Heart left ventricle (tissue), 16 donors: Measurements from ENCODE around the gene KISS1R. TPM values are rescaled to one million over a fixed set of nuclear protein-coding genes. Genes with fewer than 3 reads are reported as not detected.

ENCODE experiments used
- ATAC-seq, 4 donors: fragments of 200-7000 bp; cut with Tn5 transposase; one replicate each; pipeline ENCODE4 v1.9.1; 2020 to 2022; ENCODE audit warnings: moderate library complexity in 4 of 4, mild to moderate bottlenecking in 3 of 4, moderate number of reproducible peaks in 1 of 4
- DNase-seq, 5 donors: peaks; one replicate each; pipeline ENCODE4 v3.0.0-alpha.2; 2020
- H3K27ac ChIP-seq, 12 donors: fragments of 200-600 bp; sonication (generic) in 4 of 12; one replicate each; pipeline versions ENCODE4 v1.5.0 to v1.8.0; 2016 to 2022; ENCODE audit warnings: mild to moderate bottlenecking in 2 of 12
- H3K27me3 ChIP-seq, 9 donors: fragments of 200-600 bp; sonication (generic) in 2 of 9; one replicate each; pipeline versions ENCODE4 v1.5.1 to v1.8.0; 2016 to 2022; ENCODE audit warnings: mild to moderate bottlenecking in 3 of 9
- H3K36me3 ChIP-seq, 9 donors: fragments of 200-600 bp; sonication (generic) in 2 of 9; one replicate each; pipeline versions ENCODE4 v1.5.0 to v1.8.0; 2018 to 2022; ENCODE audit warnings: mild to moderate bottlenecking in 2 of 9
- H3K4me1 ChIP-seq, 12 donors: fragments of 200-600 bp; sonication (generic) in 4 of 12; one replicate each; pipeline versions ENCODE4 v1.5.0 to v1.8.0; 2016 to 2022; ENCODE audit warnings: mild to moderate bottlenecking in 3 of 12
- H3K4me3 ChIP-seq, 12 donors: fragments of 200-600 bp; sonication (generic) in 4 of 12; one replicate each; pipeline versions ENCODE4 v1.5.0 to v1.8.0; 2017 to 2022; ENCODE audit warnings: mild to moderate bottlenecking in 9 of 12, moderate library complexity in 4 of 12
- H3K9me3 ChIP-seq, 12 donors: fragments of 200-600 bp; sonication (generic) in 4 of 12; one replicate each; pipeline versions ENCODE4 v1.5.0 to v1.8.0; 2016 to 2022; ENCODE audit warnings: mild to moderate bottlenecking in 1 of 12
- CTCF ChIP-seq, 12 donors: fragments of 200-600 bp; sonication (generic) in 4 of 12; IDR thresholded peaks; one replicate each; pipeline versions ENCODE4 v1.5.0 to v1.8.0; 2018 to 2022; ENCODE audit warnings: antibody characterized with exemption in 12 of 12, mild to moderate bottlenecking in 5 of 12
- POLR2A ChIP-seq, 2 donors: fragments of 450-650 bp; IDR thresholded peaks; one replicate each; pipeline ENCODE4 v1.6.1; 2017; ENCODE audit warnings: antibody characterized with exemption in 2 of 2, mild to moderate bottlenecking in 2 of 2, moderate library complexity in 2 of 2
- WGBS, 4 donors: extraction: QIAGEN DNeasy Blood & Tissue Kit in 2 of 4; methylation state at CpG; one replicate each; pipeline versions ENCODE4 v1.1.5 to v1.1.7; 2013 to 2018; 5-methylcytosine and 5-hydroxymethylcytosine counted together
- intact Hi-C, 10 donors: fragments of 100-400 bp; cut with DNase I; formaldehyde crosslinking; loops; one replicate each; pipeline versions ENCODE4 v1.11.1 to v1.14.2; 2022
- polyA plus RNA-seq, 2 donors: library from polyadenylated mRNA; stranded (reverse); fragments of 200-250 nt; gene quantifications; one replicate each; pipeline ENCODE4 v1.2.3, GENCODE V29; 2013
- total RNA-seq, 9 donors: library from RNA; depleted of rRNA in 2 of 9; stranded (reverse); fragments of >200 nt in 2 of 9; fragmentation: NEBNext Ultra II Directional in 3 of 9; extraction: Animal tissue kit (Norgen Biotek cat#: 25700) in 3 of 9; gene quantifications; one replicate each; pipeline versions ENCODE4 v1.1.0 to v1.2.4, GENCODE V29; 2016 to 2023
- donor health status: ischemic (EF 13 %, LVEDD 7.1; RV severe dilation, severe dysfunction).
- donor health status: healthy with polysubstance abuse.
- donor health status: DM: no; HTN: yes; CAD: no.
- donor health status: DM: no; HTN: no; CAD: no.
- donor health status: ischemic (EF 25% LVEDD 6.9; RV normal size, moderate dysfunction).
- donor health status: ischemic (EF 25% LVEDD 5.7; RV mildly dilated, moderate dysfunction).
- donor health status: healthy.
- donor health status: DM: yes; HTN: yes; CAD: no.
- donor health status: ischemic (EF 35%, LVEDD 5.7; RV mildly dilated, moderate dysfunction).
- donor health status: nonischemic (EF 11% LVEDD 7.7; RV severe dilation, severe dysfunction).
- donor health status: DM: yes; HTN: yes; CAD: no.
- donor health status: PGD.
- donor health status: ischemic (EF 29% LVEDD 5.4; RV normal size, mild dysfunction).
- donor health status: nonischemic (EF 23%, LVEDD 6.1; RV moderate dilation, normal function).

KISS1R gene
- total and polyA plus RNA-seq, 11 donors: not detected

- no peaks in the 10 kb centered on the region for H3K9me3 ChIP-seq
- intact Hi-C loops: no loop called here
- peaks cover 4 to 40% (median 31%) of the 10 kb centered on the region in 12 donors for H3K4me1 ChIP-seq
- WGBS, 4 donors: 75 to 93% (median 81%) methylated on average over 13 to 29 of the region's 29 CpGs
- peak overlapping the region in 10 of 12 donors; percentile 40 to 79 (median 74) for H3K27ac ChIP-seq
- H3K27me3 ChIP-seq: no peaks in the 10 kb centered on the region
- H3K4me3 ChIP-seq: peak overlapping the region in 5 of 12 donors; percentile 8 to 19 (median 15)
- TF ChIP-seq CTCF (IDR thresholded peaks at IDR 0.05) (no peak), POLR2A (IDR thresholded peaks at IDR 0.05) (no peak)
- ATAC-seq (no peak), DNase-seq (no peak)
- peaks cover 0 to 9% (median 0%) of the 10 kb centered on the region in 9 donors for H3K36me3 ChIP-seq
These were observed 17.2 kb downstream of the KISS1R start for GRCh38 chr19:934197-934840.

- peak overlapping the region in 10 of 12 donors; percentile 39 to 79 (median 74) for H3K27ac ChIP-seq
- H3K9me3 ChIP-seq: no peaks in the 10 kb centered on the region
- peaks cover 4 to 46% (median 31%) of the 10 kb centered on the region in 12 donors for H3K4me1 ChIP-seq
- no peaks in the 10 kb centered on the region for H3K27me3 ChIP-seq
- TF ChIP-seq CTCF (IDR thresholded peaks at IDR 0.05): no peak
- no peak for TF ChIP-seq POLR2A (IDR thresholded peaks at IDR 0.05)
- DNase-seq (peak; percentile 89 to 94 (median 92)), ATAC-seq (peak; percentile 91 to 96 (median 92))
- intact Hi-C loops: loop anchor here in 1 of 10 donors (5.0 kb wide), 1 partner anchor 42 kb away; no protein-coding TSS in a partner anchor
- H3K36me3 ChIP-seq: peaks cover 0 to 3% (median 0%) of the 10 kb centered on the region in 9 donors
- 9 to 19% (median 11%) methylated on average over 14 to 31 of the region's 31 CpGs for WGBS, 4 donors
- peak overlapping the region in 5 of 12 donors; percentile 8 to 19 (median 15) for H3K4me3 ChIP-seq
These were observed 17.8 kb downstream of the KISS1R start for GRCh38 chr19:934865-935479.

- WGBS, 4 donors: 93 to 98% (median 98%) methylated on average over 9 to 10 of the region's 10 CpGs
- Histone ChIP-seq H3K36me3 (no peaks in the 10 kb centered on the region), H3K27ac (no peak overlapping the region), H3K27me3 (no peaks in the 10 kb centered on the region), H3K4me1 (peaks cover 4 to 57% (median 32%) of the 10 kb centered on the region in 12 donors), H3K4me3 (no peak overlapping the region), H3K9me3 (no peaks in the 10 kb centered on the region)
- TF ChIP-seq CTCF (IDR thresholded peaks at IDR 0.05) (no peak), POLR2A (IDR thresholded peaks at IDR 0.05) (no peak)
- intact Hi-C loops: loop anchor here in 1 of 10 donors (5.0 kb wide), 1 partner anchor 41 kb away; no protein-coding TSS in a partner anchor
- ATAC-seq (no peak), DNase-seq (no peak)
These were observed 19.0 kb downstream of the KISS1R start for GRCh38 chr19:936175-936546.

- no peak overlapping the region for H3K4me3 ChIP-seq
- TF ChIP-seq CTCF (IDR thresholded peaks at IDR 0.05): no peak
- TF ChIP-seq POLR2A (IDR thresholded peaks at IDR 0.05): no peak
- H3K36me3 ChIP-seq: no peaks in the 10 kb centered on the region
- H3K27me3 ChIP-seq: no peaks in the 10 kb centered on the region
- no peaks in the 10 kb centered on the region for H3K9me3 ChIP-seq
- H3K27ac ChIP-seq: no peak overlapping the region
- intact Hi-C loops: loop anchor here in 1 of 10 donors (5.0 kb wide), 1 partner anchor 40 kb away; no protein-coding TSS in a partner anchor
- DNase-seq (no peak), ATAC-seq (no peak)
- peaks cover 4 to 57% (median 35%) of the 10 kb centered on the region in 12 donors for H3K4me1 ChIP-seq
- 90 to 96% (median 94%) methylated on average over 16 of the region's 16 CpGs for WGBS, 4 donors
These were observed 20.1 kb downstream of the KISS1R start for GRCh38 chr19:937259-937694.
